ENCODE data around the gene PHACTR3. TPM values are rescaled to one million over a fixed set of nuclear protein-coding genes. Genes with fewer than 3 reads are reported as not detected.
A peak's percentile ranks its signal among the peaks of the same experiment; 100 is the strongest.

Gene PHACTR3
- total RNA-seq, 2 donors from 2014 or later = 0.13 TPM; not detected in 1

- H3K4me1 ChIP-seq (ENCODE audit: control insufficient read depth, insufficient read depth, low read length) = no peaks in the 10 kb centered on the region
These were observed 44.5 kb upstream of the PHACTR3 start for GRCh38 chr20:59559863-59560262.

GRCh38 chr20:59560588-59561227 is 43.6 kb upstream of the PHACTR3 start:
- TF ChIP-seq, protein P1, sequence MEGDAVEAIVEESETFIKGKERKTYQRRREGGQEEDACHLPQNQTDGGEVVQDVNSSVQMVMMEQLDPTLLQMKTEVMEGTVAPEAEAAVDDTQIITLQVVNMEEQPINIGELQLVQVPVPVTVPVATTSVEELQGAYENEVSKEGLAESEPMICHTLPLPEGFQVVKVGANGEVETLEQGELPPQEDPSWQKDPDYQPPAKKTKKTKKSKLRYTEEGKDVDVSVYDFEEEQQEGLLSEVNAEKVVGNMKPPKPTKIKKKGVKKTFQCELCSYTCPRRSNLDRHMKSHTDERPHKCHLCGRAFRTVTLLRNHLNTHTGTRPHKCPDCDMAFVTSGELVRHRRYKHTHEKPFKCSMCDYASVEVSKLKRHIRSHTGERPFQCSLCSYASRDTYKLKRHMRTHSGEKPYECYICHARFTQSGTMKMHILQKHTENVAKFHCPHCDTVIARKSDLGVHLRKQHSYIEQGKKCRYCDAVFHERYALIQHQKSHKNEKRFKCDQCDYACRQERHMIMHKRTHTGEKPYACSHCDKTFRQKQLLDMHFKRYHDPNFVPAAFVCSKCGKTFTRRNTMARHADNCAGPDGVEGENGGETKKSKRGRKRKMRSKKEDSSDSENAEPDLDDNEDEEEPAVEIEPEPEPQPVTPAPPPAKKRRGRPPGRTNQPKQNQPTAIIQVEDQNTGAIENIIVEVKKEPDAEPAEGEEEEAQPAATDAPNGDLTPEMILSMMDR (conservative IDR thresholded peaks at IDR 0.05) = peak; percentile 87
- Histone ChIP-seq H3K4me3 (ENCODE audit: low read length) (no peak overlapping the region), H3K36me3 (ENCODE audit: control insufficient read depth, insufficient read depth, low read length) (no peaks in the 10 kb centered on the region), H3K4me1 (ENCODE audit: control insufficient read depth, insufficient read depth, low read length) (no peaks in the 10 kb centered on the region), H3K27me3 (ENCODE audit: control insufficient read depth, insufficient read depth, low read length, poor library complexity, severe bottlenecking) (peaks cover 5% of the 10 kb centered on the region), H3K9me3 (ENCODE audit: control insufficient read depth, low read length) (peaks cover 16% of the 10 kb centered on the region), H3K9ac (ENCODE audit: extremely low read depth, low read length, poor library complexity, severe bottlenecking) (no peak overlapping the region), H3K27ac (ENCODE audit: low read depth, low read length) (no peak overlapping the region)
- Mint-ChIP-seq H3K9me3 (peaks cover 18% of the 10 kb centered on the region), H3K4me1 (peaks cover 14% of the 10 kb centered on the region), H3K36me3 (ENCODE audit: low read depth) (peaks cover 7% of the 10 kb centered on the region), H3K27me3 (ENCODE audit: insufficient read depth) (no peaks in the 10 kb centered on the region), H3K27ac (no peak overlapping the region), H3K4me3 (no peak overlapping the region)
- DNase-seq = no peak
- WGBS, 2 experiments (ENCODE audit: insufficient coverage in 1 of 2, insufficient read length in 1 of 2) = 68% methylated on average over 5 of the region's 7 CpGs; no CpG with 5 or more reads in 1 of the 2 experiments

More at GRCh38 chr20:59559863-59560262, 44.5 kb upstream of the PHACTR3 start:
- Mint-ChIP-seq H3K27me3 (ENCODE audit: insufficient read depth) (no peaks in the 10 kb centered on the region), H3K36me3 (ENCODE audit: low read depth) (peaks cover 7% of the 10 kb centered on the region), H3K4me1 (peaks cover 15% of the 10 kb centered on the region), H3K4me3 (no peak overlapping the region), H3K27ac (no peak overlapping the region), H3K9me3 (peaks cover 18% of the 10 kb centered on the region)
- 80 to 91% methylated on average over 2 to 7 of the region's 7 CpGs for WGBS, 2 experiments (ENCODE audit: insufficient coverage in 1 of 2, insufficient read length in 1 of 2)
- Histone ChIP-seq H3K36me3 (ENCODE audit: control insufficient read depth, insufficient read depth, low read length) (no peaks in the 10 kb centered on the region), H3K4me3 (ENCODE audit: low read length) (no peak overlapping the region), H3K27ac (ENCODE audit: low read depth, low read length) (no peak overlapping the region), H3K9ac (ENCODE audit: extremely low read depth, low read length, poor library complexity, severe bottlenecking) (no peak overlapping the region), H3K9me3 (ENCODE audit: control insufficient read depth, low read length) (peaks cover 8% of the 10 kb centered on the region), H3K27me3 (ENCODE audit: control insufficient read depth, insufficient read depth, low read length, poor library complexity, severe bottlenecking) (peaks cover 5% of the 10 kb centered on the region)
- TF ChIP-seq, protein P1 (conservative IDR thresholded peaks at IDR 0.05) = no peak
- DNase-seq = no peak

GRCh38 chr20:59561228-59561605 is 43.1 kb upstream of the PHACTR3 start:
- no peaks in the 10 kb centered on the region for H3K27me3 Mint-ChIP-seq (ENCODE audit: insufficient read depth)
- H3K27ac ChIP-seq (ENCODE audit: low read depth, low read length) = no peak overlapping the region
- H3K4me3 ChIP-seq (ENCODE audit: low read length) = no peak overlapping the region
- H3K9me3 Mint-ChIP-seq = peaks cover 18% of the 10 kb centered on the region
- peaks cover 9% of the 10 kb centered on the region for H3K4me1 Mint-ChIP-seq
- no peaks in the 10 kb centered on the region for H3K36me3 ChIP-seq (ENCODE audit: control insufficient read depth, insufficient read depth, low read length)
- H3K36me3 Mint-ChIP-seq (ENCODE audit: low read depth) = peaks cover 7% of the 10 kb centered on the region
- H3K9ac ChIP-seq (ENCODE audit: extremely low read depth, low read length, poor library complexity, severe bottlenecking) = no peak overlapping the region
- WGBS, 2 experiments (ENCODE audit: insufficient coverage in 1 of 2, insufficient read length in 1 of 2) = 70 to 79% methylated on average over 2 to 4 of the region's 4 CpGs
- H3K4me1 ChIP-seq (ENCODE audit: control insufficient read depth, insufficient read depth, low read length) = no peaks in the 10 kb centered on the region
- peaks cover 17% of the 10 kb centered on the region for H3K9me3 ChIP-seq (ENCODE audit: control insufficient read depth, low read length)
- H3K27me3 ChIP-seq (ENCODE audit: control insufficient read depth, insufficient read depth, low read length, poor library complexity, severe bottlenecking) = peaks cover 5% of the 10 kb centered on the region
- H3K27ac Mint-ChIP-seq = no peak overlapping the region
- no peak for DNase-seq
- no peak overlapping the region for H3K4me3 Mint-ChIP-seq
- TF ChIP-seq, protein P1 (conservative IDR thresholded peaks at IDR 0.05) = no peak
